Karpas-422 (cell line): ENCODE results near the gene TMEM140. TPM values are rescaled to one million over a fixed set of nuclear protein-coding genes. Genes with fewer than 3 reads are reported as not detected.

Experiments used
- DNase-seq: peaks from one replicate; pipeline ENCODE4 v3.0.0-alpha.2; 2015
- H2AFZ ChIP-seq: fragments of 200-600 bp; sonication (generic); 2 replicates; pipeline ENCODE4 v1.6.1; 2014; ENCODE audit warnings: antibody characterized with exemption, low read length, mixed read lengths
- H3K27ac ChIP-seq: fragments of 200-600 bp; sonication (generic); 2 replicates; pipeline ENCODE4 v1.5.1; 2014; ENCODE audit warnings: mild to moderate bottlenecking, low read length, moderate library complexity
- H3K27me3 ChIP-seq: fragments of 200-600 bp; sonication (generic); 2 replicates; pipeline ENCODE4 v1.6.1; 2014; ENCODE audit warnings: low read length, mixed read lengths
- H3K36me3 ChIP-seq: fragments of 200-600 bp; sonication (generic); 2 replicates; pipeline ENCODE4 v1.6.1; 2014; ENCODE audit warnings: low read length, mixed read lengths; ENCODE audit not compliant: insufficient read depth
- H3K4me1 ChIP-seq: fragments of 200-600 bp; sonication (generic); 2 replicates; pipeline ENCODE4 v1.6.1; 2014; ENCODE audit warnings: mild to moderate bottlenecking, low read length, mixed read lengths
- H3K4me2 ChIP-seq: fragments of 200-600 bp; sonication (generic); 2 replicates; pipeline ENCODE4 v1.6.1; 2014; ENCODE audit warnings: low read length, low read depth, mild to moderate bottlenecking; ENCODE audit not compliant: poor library complexity, severe bottlenecking
- H3K4me3 ChIP-seq: fragments of 200-600 bp; sonication (generic); 2 replicates; pipeline ENCODE4 v1.5.1; 2014; ENCODE audit warnings: mild to moderate bottlenecking, antibody characterized with exemption, low read length, mixed read lengths
- H3K79me2 ChIP-seq: fragments of 200-600 bp; sonication (generic); 2 replicates; pipeline ENCODE4 v1.6.1; 2014; ENCODE audit warnings: mild to moderate bottlenecking, low read length, mixed read lengths
- H3K9ac ChIP-seq: fragments of 200-600 bp; sonication (generic); 2 replicates; pipeline ENCODE4 v1.6.0; 2014; ENCODE audit warnings: low read length
- H3K9me2 ChIP-seq: fragments of 200-600 bp; sonication (generic), shearing (Covaris generic); replicated peaks from 2 replicates; pipeline ENCODE4 v1.6.0; 2014; ENCODE audit warnings: mild to moderate bottlenecking, low read length, moderate library complexity; ENCODE audit not compliant: insufficient read depth
- H3K9me3 ChIP-seq: fragments of 300-700, 200-600 bp; sonication (generic); 2 replicates; pipeline ENCODE4 v1.6.1; 2014; ENCODE audit warnings: low read length, mixed read lengths
- H4K20me1 ChIP-seq: fragments of 200-600 bp; sonication (generic); 2 replicates; pipeline ENCODE4 v1.6.1; 2014; ENCODE audit warnings: mild to moderate bottlenecking, antibody characterized with exemption, low read length, low read depth; ENCODE audit not compliant: insufficient read depth
- total RNA-seq: library from RNA; depleted of rRNA; stranded (reverse); fragments of >200 nt; shearing (Covaris generic); gene quantifications from 2 replicates; pipeline ENCODE4 v1.2.3, GENCODE V29; 2014; ENCODE audit warnings: low replicate concordance

TMEM140 gene
- total RNA-seq, 1 experiment from 2014 or later: 0.86 TPM

- Histone ChIP-seq H3K9me2 (no peaks in the 10 kb centered on the region), H3K79me2 (no peaks in the 10 kb centered on the region), H3K4me2 (no peak overlapping the region), H2AFZ (no peak overlapping the region), H3K27ac (no peak overlapping the region), H3K9ac (no peak overlapping the region), H3K4me1 (peaks cover 21% of the 10 kb centered on the region), H4K20me1 (no peaks in the 10 kb centered on the region), H3K4me3 (no peak overlapping the region), H3K27me3 (no peaks in the 10 kb centered on the region), H3K36me3 (no peaks in the 10 kb centered on the region), H3K9me3 (peaks cover 14% of the 10 kb centered on the region)
- DNase-seq: no peak
Observed at GRCh38 chr7:135151132-135151531, 3.3 kb downstream of the TMEM140 start.

GRCh38 chr7:135151533-135151932 lies 3.7 kb downstream of the TMEM140 start:
- Histone ChIP-seq H3K9me2 (no peaks in the 10 kb centered on the region), H3K27me3 (no peaks in the 10 kb centered on the region), H3K4me2 (no peak overlapping the region), H3K9ac (no peak overlapping the region), H3K36me3 (no peaks in the 10 kb centered on the region), H4K20me1 (no peaks in the 10 kb centered on the region), H3K27ac (no peak overlapping the region), H3K4me3 (no peak overlapping the region), H3K9me3 (peaks cover 18% of the 10 kb centered on the region), H3K4me1 (peaks cover 21% of the 10 kb centered on the region), H2AFZ (no peak overlapping the region), H3K79me2 (no peaks in the 10 kb centered on the region)
- DNase-seq: no peak

DNA sequence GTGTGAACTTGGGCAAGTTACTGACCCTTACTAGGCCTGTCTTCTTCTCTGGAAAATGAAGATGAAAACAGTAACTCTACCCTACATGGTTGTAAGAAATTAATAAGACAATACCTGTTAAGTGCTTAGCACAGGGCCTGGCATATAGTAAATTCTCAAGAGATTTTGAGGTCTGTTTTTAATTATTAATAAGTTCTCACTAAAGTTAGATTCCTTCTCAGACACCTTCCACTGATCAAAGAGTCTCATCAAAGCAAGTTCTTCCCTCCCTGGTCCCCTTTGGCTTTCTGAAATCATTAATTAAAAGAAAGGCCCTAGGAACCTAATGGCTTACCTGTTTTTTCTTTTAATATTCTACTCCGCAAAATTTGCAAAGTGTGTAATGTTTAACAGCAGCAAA lies 4.6 kb downstream of the TMEM140 start:
- no peaks in the 10 kb centered on the region for H4K20me1 ChIP-seq
- H3K4me3 ChIP-seq: no peak overlapping the region
- H3K27me3 ChIP-seq: no peaks in the 10 kb centered on the region
- DNase-seq: no peak
- peaks cover 27% of the 10 kb centered on the region for H3K9me3 ChIP-seq
- H3K9me2 ChIP-seq: no peaks in the 10 kb centered on the region
- no peak overlapping the region for H3K27ac ChIP-seq
- H3K36me3 ChIP-seq: no peaks in the 10 kb centered on the region; the same call in 1 of the 2 replicates
- H3K4me2 ChIP-seq: no peak overlapping the region
- H3K4me1 ChIP-seq: peaks cover 14% of the 10 kb centered on the region
- H2AFZ ChIP-seq: no peak overlapping the region
- no peaks in the 10 kb centered on the region for H3K79me2 ChIP-seq
- no peak overlapping the region for H3K9ac ChIP-seq

DNA sequence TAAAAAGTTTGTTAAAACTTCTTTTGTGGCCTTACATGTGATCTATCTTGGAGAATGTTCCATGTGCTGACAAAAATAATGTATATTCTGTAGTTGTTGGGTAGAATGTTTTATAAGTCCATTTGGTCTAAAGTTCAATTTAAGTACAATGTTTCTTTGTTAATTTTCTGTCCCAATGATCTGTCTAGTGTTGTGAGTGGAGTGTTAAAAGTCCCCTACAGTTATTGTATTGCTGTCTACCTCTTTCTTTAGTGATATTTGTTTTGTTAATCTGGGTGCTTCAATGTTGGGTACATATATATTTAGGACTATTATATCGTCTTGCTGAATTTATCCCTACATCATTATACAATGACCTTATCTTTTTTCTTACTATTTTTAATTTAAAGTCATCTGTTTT lies 6.9 kb downstream of the TMEM140 start:
- Histone ChIP-seq H3K4me3 (no peak overlapping the region), H3K36me3 (no peaks in the 10 kb centered on the region; the same call in 1 of the 2 replicates), H2AFZ (no peak overlapping the region), H3K9ac (no peak overlapping the region), H3K4me1 (no peaks in the 10 kb centered on the region), H3K27me3 (no peaks in the 10 kb centered on the region), H3K27ac (no peak overlapping the region), H3K9me2 (no peaks in the 10 kb centered on the region), H4K20me1 (no peaks in the 10 kb centered on the region), H3K79me2 (no peaks in the 10 kb centered on the region), H3K9me3 (peaks cover 32% of the 10 kb centered on the region), H3K4me2 (no peak overlapping the region)
- DNase-seq: no peak

DNA sequence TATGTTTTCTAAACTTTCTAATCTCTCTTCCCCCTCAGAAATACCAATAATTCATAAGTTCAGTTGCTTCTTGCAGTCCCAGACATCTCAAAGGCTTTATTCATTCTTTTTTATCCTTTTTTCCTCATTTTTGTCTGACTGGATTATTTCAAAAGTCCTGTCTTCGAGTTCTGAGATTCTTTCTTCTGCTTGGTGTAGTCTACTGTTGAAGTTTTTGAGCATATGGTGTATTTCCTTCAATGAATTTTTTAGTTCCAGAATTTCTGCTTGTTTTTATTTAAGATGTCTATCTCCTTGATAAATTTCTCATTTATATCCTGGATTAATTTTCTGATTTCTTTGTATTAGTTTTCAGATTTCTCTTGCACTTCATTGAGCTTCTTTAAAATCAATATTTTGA lies 8.4 kb downstream of the TMEM140 start:
- Histone ChIP-seq H3K27me3 (no peaks in the 10 kb centered on the region), H3K4me3 (no peak overlapping the region), H3K9me2 (no peaks in the 10 kb centered on the region), H2AFZ (no peak overlapping the region), H3K9ac (no peak overlapping the region), H4K20me1 (no peaks in the 10 kb centered on the region), H3K9me3 (peaks cover 32% of the 10 kb centered on the region), H3K79me2 (no peaks in the 10 kb centered on the region), H3K4me2 (no peak overlapping the region), H3K36me3 (no peaks in the 10 kb centered on the region; the same call in 1 of the 2 replicates), H3K27ac (no peak overlapping the region), H3K4me1 (no peaks in the 10 kb centered on the region)
- no peak for DNase-seq

- H3K9me3 ChIP-seq: peaks cover 32% of the 10 kb centered on the region
- no peak overlapping the region for H3K9ac ChIP-seq
- no peak overlapping the region for H3K4me2 ChIP-seq
- DNase-seq: no peak
- no peaks in the 10 kb centered on the region for H3K9me2 ChIP-seq
- H3K27ac ChIP-seq: no peak overlapping the region
- H3K79me2 ChIP-seq: no peaks in the 10 kb centered on the region
- H4K20me1 ChIP-seq: no peaks in the 10 kb centered on the region
- no peaks in the 10 kb centered on the region; the same call in 1 of the 2 replicates for H3K36me3 ChIP-seq
- no peak overlapping the region for H2AFZ ChIP-seq
- H3K27me3 ChIP-seq: no peaks in the 10 kb centered on the region
- no peaks in the 10 kb centered on the region for H3K4me1 ChIP-seq
- no peak overlapping the region for H3K4me3 ChIP-seq
Observed at GRCh38 chr7:135158141-135158655, 10.3 kb downstream of the TMEM140 start.

- no peaks in the 10 kb centered on the region for H3K27me3 ChIP-seq
- no peak overlapping the region for H3K27ac ChIP-seq
- no peak overlapping the region for H3K4me3 ChIP-seq
- no peaks in the 10 kb centered on the region; the same call in 1 of the 2 replicates for H3K36me3 ChIP-seq
- H3K9me3 ChIP-seq: peaks cover 29% of the 10 kb centered on the region
- no peak overlapping the region for H2AFZ ChIP-seq
- H3K4me2 ChIP-seq: no peak overlapping the region
- no peak overlapping the region for H3K9ac ChIP-seq
- H3K9me2 ChIP-seq: no peaks in the 10 kb centered on the region
- no peaks in the 10 kb centered on the region for H4K20me1 ChIP-seq
- H3K79me2 ChIP-seq: no peaks in the 10 kb centered on the region
- no peaks in the 10 kb centered on the region for H3K4me1 ChIP-seq
- DNase-seq: no peak
Observed at GRCh38 chr7:135158874-135159273, 11.0 kb downstream of the TMEM140 start.

- Histone ChIP-seq H3K27ac (no peak overlapping the region), H3K4me3 (no peak overlapping the region), H3K4me1 (no peaks in the 10 kb centered on the region), H3K4me2 (no peak overlapping the region), H3K9ac (no peak overlapping the region), H3K27me3 (no peaks in the 10 kb centered on the region), H3K9me3 (peaks cover 29% of the 10 kb centered on the region), H3K36me3 (peaks cover 4% of the 10 kb centered on the region; the same call in 1 of the 2 replicates), H4K20me1 (no peaks in the 10 kb centered on the region), H3K79me2 (no peaks in the 10 kb centered on the region), H3K9me2 (no peaks in the 10 kb centered on the region), H2AFZ (no peak overlapping the region)
- no peak for DNase-seq
Observed at GRCh38 chr7:135159359-135160085, 11.7 kb downstream of the TMEM140 start.
